HG03575 (cell line): ENCODE data around the gene SPACA4.
"Not testable (repeated sequence)": the region's sequence is repeated elsewhere in the genome, so short reads cannot be mapped to it uniquely, and the experiment has no call there.

Source experiments
- ATAC-seq: cut with Tn5 transposase; IDR thresholded peaks from one replicate; pipeline ENCODE4 v1.9.1; 2021; ENCODE audit not compliant: unreplicated experiment, insufficient number of reproducible peaks, low FRiP score; ENCODE audit errors: extremely low read depth

SPACA4 gene

DNA sequence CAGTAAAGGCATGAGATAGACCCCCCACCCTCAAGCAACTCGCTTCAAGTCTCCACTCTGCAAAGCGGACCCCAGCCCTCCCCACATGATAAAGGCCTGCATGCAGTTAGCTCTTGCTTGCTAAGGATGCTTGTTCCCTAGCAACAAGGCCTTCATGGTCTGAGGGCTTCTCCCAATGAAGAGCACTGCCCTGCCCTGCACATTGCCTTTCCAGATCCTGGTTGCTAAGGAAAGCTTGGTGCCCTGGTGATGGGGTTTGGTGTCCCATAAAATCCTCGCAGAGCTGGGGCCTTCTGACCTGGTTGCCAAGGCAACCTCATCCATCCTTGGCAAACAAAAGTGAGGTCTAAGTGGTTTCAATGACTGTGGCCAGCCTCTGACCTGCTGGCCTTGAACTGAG, 24.7 kb downstream of the SPACA4 start:
- no peak for ATAC-seq

DNA sequence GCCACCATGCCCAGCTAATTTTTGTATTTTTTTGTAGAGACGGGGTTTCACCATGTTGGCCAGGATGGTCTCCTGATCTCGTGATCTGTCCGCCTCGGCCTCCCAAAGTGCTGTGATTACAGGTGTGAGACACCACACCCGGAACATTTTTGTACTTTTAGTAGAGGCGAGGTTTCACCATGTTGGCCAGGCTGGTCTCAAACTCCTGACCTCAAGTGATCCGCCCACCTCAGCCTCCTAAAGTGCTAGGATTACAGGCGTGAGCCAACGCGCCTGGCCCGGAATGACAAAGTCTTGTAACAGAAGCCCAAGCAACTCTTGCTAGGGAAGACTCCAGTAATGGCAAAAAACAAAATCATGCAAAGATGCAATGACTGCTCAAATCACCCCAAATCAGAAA, 25.7 kb downstream of the SPACA4 start:
- ATAC-seq: not testable (repeated sequence)

DNA sequence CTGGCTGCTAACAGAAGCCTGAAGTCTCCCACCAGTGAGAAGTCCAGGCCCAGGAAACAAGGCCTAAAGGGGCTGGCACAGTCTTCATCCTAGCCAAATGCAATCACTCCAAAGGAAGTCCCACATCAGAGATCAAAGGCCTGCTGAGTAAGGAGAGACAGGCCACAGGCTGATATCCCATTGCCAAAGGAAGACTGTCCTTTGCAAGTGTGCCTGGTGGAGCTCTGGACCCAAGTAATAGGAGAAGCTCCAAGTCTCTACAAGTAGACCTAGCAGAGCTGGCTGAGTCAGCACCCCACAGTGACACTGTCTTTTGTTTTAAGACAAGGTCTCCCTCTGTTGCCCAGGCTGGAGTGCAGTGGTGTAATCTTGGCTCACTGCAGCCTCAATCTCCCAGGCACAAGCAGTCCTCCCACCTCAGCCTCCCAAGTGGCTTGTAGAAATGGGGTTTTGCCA, 26.2 kb downstream of the SPACA4 start:
- ATAC-seq: no peak

DNA sequence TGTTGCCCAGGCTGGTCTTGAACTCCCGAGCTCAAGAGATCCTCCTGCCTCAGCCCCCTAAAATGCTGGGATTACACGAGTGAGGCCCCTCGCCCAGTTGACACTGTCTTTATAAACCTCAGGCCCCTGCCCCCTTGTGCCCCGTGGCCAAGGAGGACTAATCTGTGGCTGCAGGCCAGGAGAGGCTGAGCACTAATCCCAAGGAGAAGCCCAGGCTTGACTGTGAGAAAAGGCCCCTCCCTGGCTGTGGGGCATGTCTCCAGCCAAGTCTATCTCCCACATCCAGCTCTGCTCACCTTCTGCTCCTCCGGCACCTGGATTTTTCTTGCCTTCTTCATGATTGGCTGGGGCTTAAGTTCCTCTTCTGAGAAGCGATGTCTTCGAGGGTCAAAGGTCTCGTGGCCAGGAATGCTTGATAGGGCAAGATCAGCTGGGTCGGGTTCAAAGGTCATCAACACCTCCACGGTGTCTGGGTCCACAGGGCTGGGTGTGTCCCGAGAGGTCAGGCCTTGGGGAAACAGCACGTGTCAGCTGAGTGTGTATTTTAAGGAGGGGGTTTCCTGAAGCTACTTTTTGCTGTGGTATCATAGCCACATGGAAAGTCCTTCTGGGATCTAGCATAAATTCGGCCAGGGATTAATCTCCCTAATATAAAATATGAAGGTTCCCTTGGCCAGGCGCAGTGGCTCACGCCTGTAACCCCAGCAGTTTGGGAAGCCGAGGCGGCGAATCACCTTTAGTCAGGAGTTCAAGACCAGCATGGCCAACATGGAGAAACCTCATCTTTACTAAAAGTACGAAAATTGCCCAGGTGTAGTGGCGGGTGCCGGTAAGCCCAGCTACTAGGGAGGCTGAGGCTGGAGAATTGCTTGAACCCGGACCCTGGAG, 26.9 kb downstream of the SPACA4 start:
- ATAC-seq: no peak

DNA sequence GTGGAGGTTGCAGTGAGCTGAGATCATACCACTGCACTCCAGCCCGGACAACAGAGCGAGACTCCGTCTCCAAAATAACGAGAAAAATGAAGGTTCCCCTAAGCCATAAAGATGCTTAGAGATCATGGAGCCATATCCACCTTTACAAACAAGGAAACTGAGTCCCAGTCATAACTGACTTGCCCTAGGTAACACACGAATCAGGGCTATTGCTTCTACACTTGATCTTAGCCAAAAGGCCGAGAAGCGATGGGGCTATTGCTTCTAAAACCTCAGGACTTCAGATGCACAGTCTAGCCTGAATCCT, 27.4 kb downstream of the SPACA4 start:
- ATAC-seq: no peak

DNA sequence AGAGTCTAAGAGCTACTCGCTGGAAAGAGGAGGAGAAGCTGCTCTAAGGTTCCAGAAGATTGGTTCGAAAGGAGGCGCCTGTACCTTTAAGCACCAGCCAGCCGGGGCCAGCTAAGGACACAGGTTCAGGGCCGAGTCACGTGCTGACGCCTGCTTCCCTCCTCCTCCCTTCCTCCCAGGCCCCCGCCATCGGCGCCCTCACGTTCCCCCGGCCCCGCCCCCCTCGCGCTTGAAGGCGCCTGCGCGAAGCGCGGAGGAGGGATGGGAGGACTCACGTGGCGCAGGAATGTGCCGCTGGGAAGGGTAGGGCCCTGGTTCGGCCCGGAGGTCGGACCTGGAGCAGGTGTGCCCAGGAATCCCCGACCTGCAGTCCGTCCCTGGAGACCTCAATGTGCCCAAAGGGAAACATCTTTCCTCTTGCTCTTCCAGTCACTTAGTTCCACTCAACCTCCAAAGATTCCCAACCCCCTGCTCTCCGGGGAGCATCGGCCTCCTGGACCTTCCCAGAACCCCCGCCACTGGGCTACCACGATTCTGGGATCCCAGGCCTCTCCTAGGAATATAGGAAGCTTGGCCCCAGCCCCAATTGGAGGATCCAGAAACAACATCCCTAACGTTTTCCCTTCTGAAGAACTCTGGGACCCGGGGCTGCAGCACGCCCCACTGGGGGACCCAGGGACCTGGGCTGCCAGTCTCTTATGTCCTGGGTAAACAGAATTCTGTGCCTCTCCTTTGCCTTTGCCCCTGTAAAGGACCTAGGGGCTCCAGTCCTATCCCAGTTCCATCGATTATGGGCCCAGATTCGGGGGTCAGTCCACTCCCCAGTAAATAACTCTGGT, 28.1 kb downstream of the SPACA4 start:
- ATAC-seq: no peak

DNA sequence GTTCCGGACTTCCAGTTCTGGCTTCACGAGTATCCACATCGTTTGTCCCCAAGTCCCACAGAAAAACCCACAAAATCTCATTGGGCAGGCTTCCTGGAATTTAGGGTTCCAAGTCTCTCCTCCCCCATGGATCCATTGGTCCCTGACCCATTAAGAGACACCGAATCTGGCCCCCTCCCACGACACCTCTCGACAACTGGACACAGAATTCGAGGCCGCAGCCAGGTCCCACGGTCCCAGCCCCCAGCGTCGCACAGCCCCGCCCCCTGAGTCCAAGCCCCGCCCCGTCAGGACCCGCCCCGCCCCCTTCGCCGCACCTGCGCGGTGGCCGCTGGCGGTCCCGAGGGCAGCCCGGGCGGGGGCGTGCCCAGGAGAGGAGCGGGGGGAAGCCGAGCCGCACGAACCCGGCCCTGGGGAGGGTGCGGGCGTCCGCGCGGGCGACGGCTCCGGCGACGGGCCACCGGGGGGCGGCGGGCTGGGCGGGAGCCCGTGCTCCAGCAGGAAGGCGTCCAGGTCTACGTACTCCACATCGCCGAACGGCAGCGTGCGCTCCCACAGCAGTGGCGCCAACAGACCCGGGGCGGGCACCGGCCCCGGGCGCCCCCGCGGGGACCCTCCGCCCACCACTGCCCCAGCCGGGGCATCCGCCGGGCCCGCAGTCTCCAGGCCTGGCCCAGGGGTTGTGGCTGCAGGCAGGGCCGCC, 28.9 kb downstream of the SPACA4 start:
- no peak for ATAC-seq

DNA sequence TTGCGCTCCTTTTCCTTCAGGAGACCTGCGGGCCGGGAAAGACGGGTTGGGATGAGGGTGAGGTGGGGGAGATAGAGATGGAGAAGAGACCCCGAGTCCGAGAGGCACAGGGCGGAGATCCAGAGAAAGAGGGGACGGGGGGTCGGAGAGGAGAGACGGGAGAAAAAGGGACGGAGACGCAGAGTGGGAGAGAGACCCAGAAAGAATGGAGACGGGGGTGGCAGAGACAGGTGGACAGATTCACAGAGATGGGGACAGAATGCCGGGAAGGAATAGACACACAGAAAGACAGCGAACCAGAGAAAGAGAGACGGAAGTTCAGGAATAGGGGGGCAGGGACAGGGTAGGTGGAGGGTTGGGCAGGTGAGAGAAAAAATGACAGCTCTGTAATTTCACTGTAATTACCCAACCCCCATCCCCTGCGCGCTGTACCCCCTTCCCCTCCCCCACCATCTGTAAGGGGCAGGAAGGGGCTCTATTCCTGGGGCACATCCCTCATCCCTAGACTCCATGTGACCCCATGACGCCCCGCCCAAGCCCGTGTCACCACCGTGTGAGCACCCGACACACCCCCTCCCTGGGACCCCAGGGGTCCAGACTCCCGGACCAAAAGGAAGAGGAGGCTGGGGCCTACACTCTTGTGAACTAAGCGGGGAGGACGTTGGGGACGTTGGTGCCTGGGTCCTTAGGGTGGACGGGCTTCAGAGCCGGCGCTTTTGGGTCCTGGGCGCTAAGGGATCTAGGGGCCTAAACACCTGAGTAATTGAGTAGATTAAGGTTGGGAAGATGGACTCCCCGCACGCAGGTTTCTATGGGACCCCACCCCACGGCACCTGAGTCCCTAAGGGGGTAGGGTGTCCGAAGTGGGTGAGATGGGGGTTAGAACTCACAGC, 29.7 kb downstream of the SPACA4 start:
- ATAC-seq: no peak

DNA sequence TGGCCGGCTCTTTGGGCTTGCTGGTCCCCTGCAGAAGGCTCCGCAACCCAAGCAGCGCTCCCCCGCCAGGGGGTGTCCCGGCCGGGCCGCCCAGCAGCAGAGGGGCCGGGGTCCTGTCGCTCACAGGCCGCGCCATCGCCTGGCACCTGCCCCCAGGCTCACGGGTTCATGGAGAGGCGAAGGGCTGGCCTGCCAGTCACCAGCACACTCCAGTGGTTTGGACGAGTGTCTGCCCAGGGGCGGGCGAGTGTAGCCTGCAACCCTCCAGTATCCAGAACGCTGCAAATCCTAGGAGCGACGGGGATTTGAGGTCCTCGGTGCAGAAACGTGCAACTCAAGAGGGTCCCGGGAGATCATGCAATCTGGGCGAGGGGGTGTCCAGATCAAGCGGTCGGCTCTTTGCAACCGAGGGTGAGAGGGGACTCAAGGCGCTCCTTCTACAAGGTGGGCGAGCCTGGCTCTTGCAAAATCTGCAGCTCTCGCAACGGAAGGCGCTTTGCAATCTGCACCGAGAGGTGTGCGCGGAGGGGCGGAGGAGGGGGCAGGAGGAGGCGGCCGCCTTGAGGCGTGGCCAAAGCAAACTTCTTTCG, 30.4 kb downstream of the SPACA4 start, which contains the start of gene DBP:
Gene DBP, minus strand, starts transcription at position 521 of the 590 bp plus-strand sequence. Its CDS starts 385 bp downstream, at position 136.
- no peak for ATAC-seq

DNA sequence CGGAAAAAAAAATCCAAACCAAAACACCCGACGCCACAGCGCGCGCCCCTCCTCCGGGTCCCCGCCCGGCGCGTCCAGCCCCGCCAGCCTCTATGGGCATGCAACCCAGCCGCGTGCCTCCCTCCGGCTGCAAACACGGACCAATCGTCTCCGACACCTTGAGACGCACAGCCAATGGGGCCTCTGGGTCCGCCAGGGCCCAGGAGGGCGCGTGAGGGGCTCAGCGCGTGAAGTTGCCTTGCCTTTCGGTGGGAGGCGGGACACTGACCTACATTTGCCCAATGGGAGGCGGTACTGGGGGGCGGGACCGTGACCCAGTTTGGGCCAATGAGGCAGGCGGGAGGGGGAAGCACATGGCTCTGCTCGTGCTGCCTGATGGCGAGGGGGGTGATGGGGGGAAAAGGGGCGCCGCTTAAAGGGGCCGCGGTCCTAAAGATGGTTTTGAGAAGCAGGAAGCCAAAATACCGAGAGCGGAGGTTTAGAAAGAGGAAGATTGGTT, 31.0 kb downstream of the SPACA4 start:
- no peak for ATAC-seq

DNA sequence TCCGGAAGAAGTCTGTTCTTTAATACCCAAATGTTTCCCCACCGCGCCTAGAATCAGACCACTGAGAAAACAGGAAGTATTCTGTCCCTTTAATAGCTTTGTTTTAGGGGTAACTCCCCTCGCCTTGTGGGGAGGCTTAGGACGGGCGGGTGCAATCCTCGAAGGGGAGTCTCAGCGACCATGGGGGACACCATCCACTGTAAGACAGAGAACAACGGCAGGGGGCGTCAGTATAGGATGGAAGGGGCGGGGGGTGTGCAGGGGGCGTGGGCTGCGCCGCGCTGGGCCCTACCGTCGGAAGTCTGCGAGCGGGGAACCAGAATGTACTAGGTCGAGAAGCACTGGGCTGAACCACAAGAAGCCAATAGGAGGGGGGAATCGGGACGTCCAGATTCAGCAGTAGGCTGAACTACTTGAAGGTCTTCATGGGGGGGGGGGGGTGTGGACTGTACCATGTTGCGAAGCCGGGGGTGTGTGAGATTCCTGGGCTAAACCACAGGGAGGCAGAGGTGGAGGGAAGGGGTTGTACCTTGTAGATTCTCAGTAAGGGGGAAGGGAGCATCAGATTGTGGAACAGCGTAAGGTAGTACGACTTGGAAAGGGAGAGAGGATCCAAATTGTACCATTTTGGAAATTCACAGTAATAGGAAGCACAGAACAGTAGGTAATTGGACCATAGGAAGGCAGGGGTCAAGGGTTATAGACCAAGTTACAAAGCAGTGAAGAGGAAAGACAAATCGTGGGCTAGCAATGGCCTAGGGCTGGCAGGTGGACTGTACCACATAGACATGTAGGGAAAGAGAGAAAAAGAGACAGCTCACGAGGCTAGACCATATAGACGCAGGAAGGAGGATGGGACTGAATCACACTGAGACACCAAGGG, 31.6 kb downstream of the SPACA4 start:
- no peak for ATAC-seq

DNA sequence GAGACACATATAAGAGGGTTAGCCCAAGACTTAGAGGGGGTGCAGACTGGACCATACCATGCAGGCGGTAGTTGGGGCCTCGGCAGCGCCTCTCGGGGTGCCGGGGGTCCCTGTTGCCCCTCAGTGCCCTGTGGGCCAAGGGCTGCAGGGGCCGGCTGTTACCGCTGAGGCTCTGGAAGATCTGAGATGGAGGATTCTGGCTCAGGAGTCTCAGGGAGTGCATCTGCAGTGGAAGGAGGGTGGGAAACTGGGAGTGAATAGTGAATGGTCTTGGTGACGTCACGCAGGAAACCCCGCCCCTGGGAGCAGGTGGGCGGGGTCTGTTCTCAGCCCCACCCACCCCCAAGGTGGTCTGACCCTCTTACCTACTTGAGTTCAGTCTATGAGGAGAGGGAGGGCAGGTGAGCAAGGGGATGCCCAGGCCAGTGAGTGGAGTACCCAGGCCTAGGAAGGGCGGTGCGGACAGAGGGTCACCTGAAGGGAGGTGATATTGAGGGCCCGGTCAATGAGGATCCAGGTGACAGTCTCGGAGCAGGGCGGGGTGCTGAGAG, 32.4 kb downstream of the SPACA4 start:
- ATAC-seq: no peak

DNA sequence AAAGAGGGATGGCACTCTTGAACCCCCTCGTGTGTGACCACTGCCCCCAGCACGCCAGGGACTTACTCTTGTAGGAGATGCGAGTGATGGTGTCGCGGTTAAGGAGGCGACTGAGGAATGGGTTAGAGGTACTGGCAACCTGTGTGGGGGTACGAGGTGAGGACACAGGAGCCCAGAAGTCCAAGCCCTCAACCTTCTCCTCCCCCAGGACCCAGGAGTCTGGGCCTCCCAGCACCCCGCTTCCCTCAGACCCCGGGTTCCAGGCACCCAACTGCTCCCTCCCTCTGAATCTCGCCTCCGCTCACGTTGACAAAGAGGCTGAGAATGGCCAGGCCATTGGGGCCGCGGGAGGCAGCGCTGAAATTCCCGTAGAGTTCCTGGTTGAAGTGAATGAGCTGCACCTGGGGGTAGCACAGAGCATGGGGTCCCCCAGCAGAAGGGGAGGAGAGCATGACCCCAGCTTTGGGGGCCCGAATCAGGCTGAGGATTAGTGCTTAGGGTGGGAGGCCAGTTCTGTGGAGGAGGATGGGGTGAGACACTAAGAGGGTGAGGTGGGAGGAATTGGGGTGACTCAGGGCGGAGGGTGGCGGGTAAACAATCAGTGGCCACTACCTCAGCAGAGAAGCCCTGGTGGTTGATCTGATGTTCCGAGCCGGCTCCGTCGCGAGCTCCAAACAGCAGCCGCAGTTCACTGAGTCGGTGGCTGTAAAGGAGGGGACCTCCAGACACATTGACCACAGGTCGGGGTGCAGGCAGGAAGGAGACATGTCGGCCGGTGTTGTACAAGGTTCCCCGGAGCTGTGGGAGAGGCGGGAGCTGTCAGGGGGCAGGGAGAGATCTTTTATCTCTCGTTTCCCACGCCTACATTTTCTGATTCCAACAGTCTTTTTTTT, 33.2 kb downstream of the SPACA4 start:
- no peak for ATAC-seq

DNA sequence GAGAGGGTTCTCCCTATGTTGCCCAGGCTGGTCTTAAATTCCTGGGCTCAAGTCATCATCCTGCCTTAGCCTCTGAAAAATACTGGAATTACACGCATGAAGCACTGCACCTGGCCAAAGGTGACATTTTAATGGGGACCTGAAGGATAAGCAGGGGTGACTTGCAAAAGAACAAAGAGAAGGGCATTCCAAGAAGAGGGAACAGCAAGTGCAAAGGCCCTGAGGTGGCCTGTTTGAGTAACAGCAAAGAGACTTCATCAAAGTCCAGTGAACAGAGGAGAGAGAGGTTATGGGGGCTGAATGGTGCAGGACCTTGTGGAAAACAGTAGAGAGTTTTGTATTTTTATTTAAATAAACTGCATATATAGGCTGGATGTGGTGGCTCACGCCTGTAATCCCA, 35.3 kb downstream of the SPACA4 start:
- ATAC-seq: no peak

DNA sequence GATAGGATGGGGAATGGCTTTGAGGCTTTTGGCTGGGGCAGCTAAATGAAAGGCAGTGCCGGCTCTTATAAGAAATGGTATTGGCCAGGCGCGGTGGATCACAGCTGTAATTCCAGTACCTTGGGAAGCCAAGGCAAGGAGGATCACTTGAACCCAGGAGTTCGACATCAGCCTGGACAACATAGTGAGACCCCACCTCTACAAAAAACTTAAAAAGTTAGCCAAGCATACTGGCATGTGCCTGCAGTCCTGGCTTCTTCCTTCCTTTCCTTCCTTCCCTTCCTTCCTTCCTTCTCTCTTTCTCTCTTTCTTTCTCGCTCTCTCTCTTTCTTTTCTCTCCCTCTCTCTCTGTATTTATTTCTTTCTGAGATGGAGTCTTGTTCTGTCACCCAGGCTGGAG, 36.3 kb downstream of the SPACA4 start:
- ATAC-seq: no peak

DNA sequence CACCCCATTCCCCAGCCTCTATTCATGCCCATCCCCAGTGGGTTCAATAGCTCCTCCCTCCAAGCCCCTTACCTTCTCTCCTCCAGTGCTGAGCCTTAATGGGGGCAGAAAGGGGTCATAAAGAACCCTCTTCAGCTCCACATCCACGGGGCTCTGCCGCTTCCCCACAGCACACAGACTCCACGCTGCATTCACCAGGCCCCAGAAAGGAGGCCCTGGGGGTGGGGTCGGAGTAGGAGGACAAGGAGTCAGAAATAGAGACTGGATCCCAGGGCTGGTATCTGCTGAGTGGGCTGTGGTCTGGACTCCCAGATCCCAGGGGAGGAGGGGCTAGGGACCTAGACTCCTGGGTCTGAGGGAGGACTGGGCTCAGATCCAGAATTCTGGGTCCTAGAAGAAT, 37.8 kb downstream of the SPACA4 start:
- ATAC-seq: no peak
